ENCODE results near the gene EIF2B4.
"Not testable (repeated sequence)": the region's sequence is repeated elsewhere in the genome, so short reads cannot be mapped to it uniquely, and the experiment has no call there.

EIF2B4 gene

GRCh38 chr2:27377618-27378095, 7.5 kb upstream of the EIF2B4 start:
- no peak for DNase-seq

GRCh38 chr2:27376866-27377617, 6.9 kb upstream of the EIF2B4 start:
- DNase-seq: no peak

GRCh38 chr2:27376151-27376865, 6.2 kb upstream of the EIF2B4 start:
- no peak for DNase-seq

- DNase-seq: no peak
Observed at GRCh38 chr2:27375513-27376099, 5.5 kb upstream of the EIF2B4 start.

GRCh38 chr2:27373567-27373966, 3.4 kb upstream of the EIF2B4 start:
- no peak for DNase-seq

GRCh38 chr2:27372937-27373336, 2.8 kb upstream of the EIF2B4 start:
- no peak for DNase-seq

- DNase-seq: peak; percentile 61
Observed at GRCh38 chr2:27370816-27371620, 880 bp upstream of the EIF2B4 start.

- peak; percentile 54 for DNase-seq
Observed at GRCh38 chr2:27369471-27370025, 590 bp downstream of the EIF2B4 start.

GRCh38 chr2:27363933-27364332, 6.2 kb downstream of the EIF2B4 start:
- no peak for DNase-seq

- no peak for DNase-seq
Observed at GRCh38 chr2:27362678-27363420, 7.3 kb downstream of the EIF2B4 start.

- peak; percentile 98 for DNase-seq
Observed at GRCh38 chr2:27356382-27357181, 13.6 kb downstream of the EIF2B4 start, which contains the start of gene GTF3C2. Gene GTF3C2, minus strand, starts transcription at chr2:27356764. Its CDS starts 13,210 bp downstream, at chr2:27343554.

GRCh38 chr2:27356056-27356381, 14.1 kb downstream of the EIF2B4 start:
- DNase-seq: peak; percentile 53

GRCh38 chr2:27354597-27354927, 15.6 kb downstream of the EIF2B4 start:
- no peak for DNase-seq

- no peak for DNase-seq
Observed at GRCh38 chr2:27353762-27354596, 16.2 kb downstream of the EIF2B4 start.

GRCh38 chr2:27353386-27353761, 16.8 kb downstream of the EIF2B4 start:
- DNase-seq: not testable (repeated sequence)

GRCh38 chr2:27351802-27352598, 18.1 kb downstream of the EIF2B4 start:
- DNase-seq: no peak

- DNase-seq: no peak
Observed at GRCh38 chr2:27350106-27350693, 19.9 kb downstream of the EIF2B4 start.

- no peak for DNase-seq
Observed at GRCh38 chr2:27347641-27348040, 22.5 kb downstream of the EIF2B4 start.

GRCh38 chr2:27336173-27336572, 34.0 kb downstream of the EIF2B4 start:
- no peak for DNase-seq

Measured in fibroblast of skin of back (primary cell).